Endothelial cell of umbilical vein (primary cell): ENCODE measurements around the gene SYK. TPM values are rescaled to one million over a fixed set of nuclear protein-coding genes. Genes with fewer than 3 reads are reported as not detected.
"Not testable (repeated sequence)": the region's sequence is repeated elsewhere in the genome, so short reads cannot be mapped to it uniquely, and the experiment has no call there.

Experiments
- BruUV-seq: library from RNA; stranded (reverse); fragments of 400-500 nt; replicated peaks from 2 replicates; lab custom pipeline; 2021; lab: Mats Ljungman, UMichigan
- CTCF ChIA-PET: fragments of 300-600, 350-600 bp; sonication (Branson Sonifier 250); formaldehyde crosslinking; loops from one replicate; lab custom pipeline; 2021; ENCODE audit warnings: antibody characterized with exemption, inconsistent platforms; lab: Charles Lee
- POLR2A ChIA-PET: fragments of 300-600, 350-600 bp; sonication (Branson Sonifier 250); formaldehyde crosslinking; loops from one replicate; lab custom pipeline; 2021; ENCODE audit warnings: antibody characterized with exemption, inconsistent platforms; lab: Charles Lee
- DNase-seq: peaks from one replicate; pipeline ENCODE4 v3.0.0-alpha.2; 2011; ENCODE audit warnings: low read depth, low spot score
- FAIRE-seq: peaks from 2 replicates; lab custom pipeline; 2011; peaks lifted over from hg19 to GRCh38; lab: Jason Lieb, UNC
- H2AFZ ChIP-seq: 2 replicates; pipeline ENCODE4 v1.6.0; 2012; ENCODE audit warnings: low read depth, low read length, control low read depth, inconsistent platforms
- H3K27ac ChIP-seq: 2 replicates; pipeline ENCODE4 v1.5.1; 2011; ENCODE audit warnings: low read depth, mild to moderate bottlenecking, control low read depth, low read length, moderate library complexity; ENCODE audit not compliant: insufficient read depth
- H3K27me3 ChIP-seq, 2 experiments: 2 replicates each; pipeline versions ENCODE4 v1.6.0 to v1.6.1; 2011; ENCODE audit warnings: low read length in 2 of 2, mixed read lengths in 1 of 2; ENCODE audit not compliant: control insufficient read depth in 2 of 2, insufficient read depth in 2 of 2
- H3K36me3 ChIP-seq, 2 experiments: 2 replicates in 1 of 2; 3 replicates in 1 of 2; pipeline ENCODE4 v1.5.1; 2011; ENCODE audit warnings: low read length in 2 of 2, mild to moderate bottlenecking in 1 of 2, moderate library complexity in 1 of 2; ENCODE audit not compliant: control insufficient read depth in 2 of 2, insufficient read depth in 2 of 2; ENCODE audit errors: extremely low read depth in 1 of 2
- H3K4me1 ChIP-seq: 3 replicates; pipeline ENCODE4 v1.5.1; 2011; ENCODE audit warnings: mild to moderate bottlenecking, low read length; ENCODE audit not compliant: control insufficient read depth, insufficient read depth; ENCODE audit errors: extremely low read depth
- H3K4me2 ChIP-seq: 2 replicates; pipeline ENCODE4 v1.6.1; 2011; ENCODE audit warnings: low read length, control low read depth, mixed read lengths; ENCODE audit not compliant: insufficient read depth
- H3K4me3 ChIP-seq, 3 experiments: fragments of 200-600 bp in 1 of 3; sonication (generic), shearing (Covaris generic) in 1 of 3; replicated peaks in 1 of 3; 2 replicates each; pipeline ENCODE4 v1.5.1; 2011 to 2016; ENCODE audit warnings: control low read depth in 3 of 3, low read length in 3 of 3, mild to moderate bottlenecking in 2 of 3, inconsistent platforms in 1 of 3, low read depth in 1 of 3, moderate library complexity in 1 of 3; ENCODE audit not compliant: insufficient read depth in 1 of 3
- H3K79me2 ChIP-seq: 2 replicates; pipeline ENCODE4 v1.6.0; 2012; ENCODE audit warnings: low read length, inconsistent platforms; ENCODE audit not compliant: control insufficient read depth, insufficient read depth
- H3K9ac ChIP-seq: replicated peaks from 2 replicates; pipeline ENCODE3; 2011; ENCODE audit warnings: low read length, control low read depth; ENCODE audit not compliant: insufficient read depth; ENCODE audit errors: extremely low read depth
- H3K9me1 ChIP-seq: replicated peaks from 3 replicates; pipeline ENCODE4 v1.6.0; 2011; ENCODE audit warnings: mild to moderate bottlenecking, low read length; ENCODE audit not compliant: control insufficient read depth, insufficient read depth; ENCODE audit errors: extremely low read depth
- H3K9me3 ChIP-seq: replicated peaks from 2 replicates; pipeline ENCODE4 v1.5.1; 2012; ENCODE audit warnings: low read length, inconsistent platforms; ENCODE audit not compliant: control insufficient read depth, insufficient read depth
- H4K20me1 ChIP-seq: replicated peaks from 2 replicates; pipeline ENCODE3; 2011; ENCODE audit warnings: mild to moderate bottlenecking, low read length; ENCODE audit not compliant: control insufficient read depth, insufficient read depth; ENCODE audit errors: extremely low read depth
- JUN ChIP-seq: IDR thresholded peaks from 2 replicates; pipeline ENCODE4 v1.6.1; 2011; ENCODE audit warnings: borderline replicate concordance, low read depth; ENCODE audit not compliant: insufficient read length, insufficient read depth
- MYC ChIP-seq: IDR thresholded peaks from one replicate; pipeline ENCODE4 v1.6.1; 2011; ENCODE audit warnings: mild to moderate bottlenecking, low read depth, low read length
- dilution Hi-C: fragments of 300-500 bp; cut with MboI; formaldehyde crosslinking; loops from one replicate; pipeline ENCODE4 v1.15.0; 2019; ENCODE audit warnings: low sequenced_read_pairs; ENCODE audit not compliant: extremely low pct_ligation_motif_present
- intact Hi-C: fragments of 100-400 bp; cut with micrococcal nuclease; formaldehyde crosslinking; loops from one replicate; pipeline ENCODE4 v1.10.0; 2022
- polyA plus RNA-seq, 4 experiments: library from polyadenylated mRNA; depleted of rRNA in 3 of 4; stranded (reverse) in 3 of 4; unstranded in 1 of 4; fragments of >200 nt; gene quantifications; 2 replicates each; pipeline versions ENCODE4 v1.2.1 to v1.2.3, GENCODE V29; 2011 to 2012; ENCODE audit warnings: missing spikeins in 1 of 4
- total RNA-seq: library from RNA; stranded (reverse); gene quantifications from 2 replicates; pipeline ENCODE4 v1.2.3, GENCODE V29; 2021

SYK gene
- total and polyA plus RNA-seq, 2 donors (not counting 3 experiments of a cell fraction or from before 2014, with no cell fraction given): not detected

DNA sequence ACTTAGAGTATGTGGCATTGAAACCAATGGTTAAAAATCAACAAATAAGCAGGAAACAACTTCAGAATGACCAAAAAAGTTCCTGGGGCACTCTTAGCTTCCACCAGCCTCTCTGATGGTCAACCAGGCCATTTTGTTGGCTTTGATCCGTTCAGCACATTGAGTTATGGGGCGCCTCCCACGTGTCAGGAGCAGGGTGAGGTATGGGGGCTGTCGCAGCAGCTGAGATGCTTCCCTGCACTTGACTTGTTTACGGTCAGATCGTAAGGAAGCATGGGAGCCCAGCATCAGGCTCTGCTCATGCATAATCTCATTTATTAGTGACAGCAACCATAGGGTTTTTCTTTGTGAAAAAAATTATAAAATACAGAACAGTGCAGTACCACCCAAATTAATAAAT is 16.7 kb downstream of the SYK start:
- no peaks in the 10 kb centered on the region for H3K9me1 ChIP-seq
- H3K27ac ChIP-seq: no peak overlapping the region
- POLR2A ChIA-PET: no interaction called here
- CTCF ChIA-PET: no interaction called here
- no peaks in the 10 kb centered on the region for H3K36me3 ChIP-seq
- dilution Hi-C loops: no loop called here
- no peak overlapping the region for H3K9ac ChIP-seq
- no peaks in the 10 kb centered on the region for H3K79me2 ChIP-seq
- H3K4me2 ChIP-seq: no peak overlapping the region
- H3K4me1 ChIP-seq: no peaks in the 10 kb centered on the region
- BruUV-seq: no TSS peak
- no peak for TF ChIP-seq MYC
- no peak for TF ChIP-seq JUN
- no peak overlapping the region for H2AFZ ChIP-seq
- DNase-seq (no peak), FAIRE-seq (no peak)
- H3K4me3 ChIP-seq: no peak overlapping the region
- no peaks in the 10 kb centered on the region for H3K9me3 ChIP-seq
- H4K20me1 ChIP-seq: no peaks in the 10 kb centered on the region
- H3K27me3 ChIP-seq: no peaks in the 10 kb centered on the region
- intact Hi-C loops: no loop called here

DNA sequence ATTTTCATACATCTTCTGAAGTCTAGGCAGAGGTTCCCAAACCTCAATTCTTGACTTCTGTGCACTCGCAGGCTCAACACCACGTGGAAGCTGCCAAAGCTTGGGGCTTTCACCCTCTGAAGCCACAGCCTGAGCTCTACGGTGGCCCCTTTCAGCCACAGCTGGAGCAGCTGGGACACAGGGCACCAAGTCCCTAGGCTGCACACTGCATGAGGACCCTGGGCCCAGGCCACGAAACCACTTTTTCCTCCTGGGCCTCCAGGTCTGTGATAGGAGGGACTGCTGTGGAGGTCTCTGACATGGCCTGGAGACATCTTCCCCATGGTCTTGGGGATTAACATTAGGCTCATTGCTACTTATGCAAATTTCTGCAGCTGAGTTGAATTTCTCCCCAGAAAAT is 18.8 kb downstream of the SYK start:
- BruUV-seq, CTCF ChIA-PET, H3K9ac ChIP-seq, H3K36me3 ChIP-seq, dilution Hi-C loops, H3K4me2 ChIP-seq, H2AFZ ChIP-seq, DNase-seq, H3K79me2 ChIP-seq, intact Hi-C loops, H3K4me3 ChIP-seq, FAIRE-seq, H3K27ac ChIP-seq, POLR2A ChIA-PET, H3K9me1 ChIP-seq, H3K4me1 ChIP-seq, H4K20me1 ChIP-seq, H3K27me3 ChIP-seq, H3K9me3 ChIP-seq: not testable (repeated sequence)

DNA sequence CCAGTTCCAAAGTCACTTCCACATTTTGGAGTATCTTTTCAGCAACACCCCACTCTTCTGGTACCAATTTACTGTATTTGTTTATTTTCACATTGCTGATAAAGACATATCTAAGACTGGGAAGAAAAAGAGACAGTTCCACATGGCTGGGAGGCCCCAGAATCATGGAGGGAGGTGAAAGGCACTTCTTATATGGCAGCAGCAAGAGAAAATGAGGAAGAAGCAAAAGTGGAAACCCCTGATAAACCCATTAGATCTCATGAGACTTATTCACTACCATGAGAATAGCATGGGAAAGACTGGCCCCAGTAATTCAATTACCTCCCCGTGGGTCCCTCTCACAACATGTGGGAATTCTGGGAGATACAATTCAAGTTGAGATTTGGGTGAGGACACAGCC is 19.6 kb downstream of the SYK start:
- H3K9me3 ChIP-seq, H3K79me2 ChIP-seq, H3K27ac ChIP-seq, H3K4me2 ChIP-seq, intact Hi-C loops, H3K4me1 ChIP-seq, DNase-seq, H4K20me1 ChIP-seq, FAIRE-seq, BruUV-seq, POLR2A ChIA-PET, H3K9ac ChIP-seq, H3K36me3 ChIP-seq, H3K4me3 ChIP-seq, dilution Hi-C loops, H2AFZ ChIP-seq, H3K27me3 ChIP-seq, H3K9me1 ChIP-seq, CTCF ChIA-PET: not testable (repeated sequence)
